ENCODE results near the gene AGBL2. TPM values are rescaled to one million over a fixed set of nuclear protein-coding genes. Genes with fewer than 3 reads are reported as not detected.

Gene AGBL2
- total and polyA plus RNA-seq, 2 of the 8 experiments (the other 6 are each of a cell fraction or from before 2014, with no cell fraction given) = 2.1 to 6.5 TPM

GRCh38 chr11:47689480-47689879, 25.7 kb downstream of the AGBL2 start:
- Histone ChIP-seq H3K14ac (ENCODE audit: insufficient read length) (no peak overlapping the region), H4K8ac (ENCODE audit: extremely low read depth, insufficient read depth, low read length) (no peak overlapping the region), H3K4ac (replicated peaks; ENCODE audit: insufficient read length, low read depth, low read length) (no peak overlapping the region), H2BK15ac (ENCODE audit: low read length) (no peak overlapping the region), H3K18ac (ENCODE audit: extremely low read depth, low read length) (no peak overlapping the region), H4K91ac (replicated peaks; ENCODE audit: insufficient read length, low read length) (no peak overlapping the region), H3K27ac (ENCODE audit: low read depth, low read length) (no peak overlapping the region), H3K4me1 (replicated peaks in 1 of 4; ENCODE audit: control insufficient read depth in 3 of 4, insufficient read depth in 4 of 4, low read length in 3 of 4) (no peaks in the 10 kb centered on the region), H2BK120ac (replicated peaks; ENCODE audit: low read depth, low read length) (no peak overlapping the region), H3K9me3 (ENCODE audit: insufficient read depth in 2 of 2, low read depth in 1 of 2, low read length in 1 of 2) (no peaks in the 10 kb centered on the region), H3K27me3 (replicated peaks in 1 of 4; ENCODE audit: control insufficient read depth in 3 of 4, extremely low read depth in 1 of 4, insufficient read depth in 3 of 4, low read length in 3 of 4) (no peaks in the 10 kb centered on the region), H3K79me1 (ENCODE audit: low read depth, low read length) (no peaks in the 10 kb centered on the region), H2AFZ (ENCODE audit: low read length) (no peak overlapping the region), H3K4me3 (ENCODE audit: extremely low read depth in 1 of 4, insufficient read depth in 2 of 4, low read depth in 3 of 4, low read length in 4 of 4) (no peak overlapping the region), H3K9ac (replicated peaks in 1 of 4; ENCODE audit: extremely low read depth in 1 of 4, low read depth in 3 of 4, low read length in 3 of 4) (no peak overlapping the region), H4K5ac (ENCODE audit: insufficient read length, low read depth, low read length) (no peak overlapping the region), H2BK20ac (ENCODE audit: low read length) (no peak overlapping the region), H3K23me2 (ENCODE audit: low read depth, low read length) (no peaks in the 10 kb centered on the region), H3K23ac (ENCODE audit: insufficient read length) (no peak overlapping the region), H3K79me2 (ENCODE audit: control insufficient read depth in 1 of 2, insufficient read depth in 2 of 2, low read length in 2 of 2) (no peaks in the 10 kb centered on the region), H4K20me1 (replicated peaks in 1 of 2; ENCODE audit: control insufficient read depth in 1 of 2, insufficient read depth in 2 of 2, low read length in 2 of 2) (no peaks in the 10 kb centered on the region), H3K56ac (replicated peaks; ENCODE audit: insufficient read length, low read depth, low read length) (no peak overlapping the region), H2BK12ac (ENCODE audit: low read depth, low read length) (no peak overlapping the region), H3K36me3 (ENCODE audit: control insufficient read depth in 2 of 4, insufficient read depth in 4 of 4, low read length in 3 of 4) (no peaks in the 10 kb centered on the region), H2AK5ac (ENCODE audit: low read depth, low read length) (no peak overlapping the region), H3K4me2 (ENCODE audit: insufficient read depth in 1 of 2, low read depth in 2 of 2, low read length in 2 of 2) (no peak overlapping the region), H2BK5ac (ENCODE audit: low read depth, low read length) (no peak overlapping the region)
- no peak for FAIRE-seq
- no peak for DNase-seq (ENCODE audit: low read depth in 1 of 2, low spot score in 2 of 2)
- 81% methylated on average over 5 of the region's 5 CpGs; no CpG with 5 or more reads in 1 of the 2 experiments for WGBS, 2 experiments (ENCODE audit: extremely low coverage in 1 of 2, insufficient coverage in 1 of 2, insufficient read length in 1 of 2, insufficient replicate concordance in 2 of 2, low coverage in 1 of 2, low lambda C conversion rate in 2 of 2, missing lambda C conversion rate in 1 of 2)
- TF ChIP-seq BCL11A (IDR thresholded peaks at IDR 0.05; ENCODE audit: low read depth in 2 of 2, low read length in 2 of 2) (no peak), CTBP2 (IDR thresholded peaks at IDR 0.05; ENCODE audit: borderline replicate concordance, insufficient read depth, insufficient read length, low read length) (no peak), YY1 (IDR thresholded peaks at IDR 0.05; ENCODE audit: low read depth, low read length) (no peak), NANOG (IDR thresholded peaks at IDR 0.05; ENCODE audit: insufficient read depth, low read depth, low read length, poor library complexity, severe bottlenecking) (no peak), CEBPB (IDR thresholded peaks at IDR 0.05; ENCODE audit: low read depth, low read length) (no peak), MAX (IDR thresholded peaks at IDR 0.05) (no peak), BRCA1 (IDR thresholded peaks at IDR 0.05; ENCODE audit: low read depth, low read length) (no peak), BACH1 (IDR thresholded peaks at IDR 0.05; ENCODE audit: low read length) (no peak), TEAD4 (IDR thresholded peaks at IDR 0.05; ENCODE audit: low read depth, low read length) (no peak), CHD1 (IDR thresholded peaks at IDR 0.05; ENCODE audit: low read depth, low read length) (no peak)
- ChIA-PET CTCF (ENCODE audit: partially characterized antibody) (interaction anchor here (0.7 kb wide), 1 partner anchor 12 kb away, joined by 4 read pairs; no protein-coding TSS in a partner anchor), POLR2A (ENCODE audit: partially characterized antibody) (no interaction called here)

Data from H1 (cell line).